T-cell (primary cell): Measurements from ENCODE around the gene TMEM254. TPM values are rescaled to one million over a fixed set of nuclear protein-coding genes. Genes with fewer than 3 reads are reported as not detected.
"Not testable (repeated sequence)": the region's sequence is repeated elsewhere in the genome, so short reads cannot be mapped to it uniquely, and the experiment has no call there.

Source experiments
- ATAC-seq, 4 experiments: fragments of 200-7000 bp in 3 of 4; fragments of 150-1000 bp in 1 of 4; cut with Tn5 transposase; replicated peaks in 1 of 4; 1 replicate in 3 of 4; 2 replicates in 1 of 4; pipeline ENCODE4 v1.10.0; 2021; ENCODE audit warnings: moderate library complexity in 3 of 4, mild to moderate bottlenecking in 2 of 4, moderate number of reproducible peaks in 1 of 4
- CTCF ChIA-PET, 2 donors: fragments of 300-600 bp; sonication (Branson Sonifier 250); formaldehyde crosslinking; loops; one replicate each; lab custom pipeline; 2022; ENCODE audit warnings: antibody characterized with exemption in 2 of 2; lab: Charles Lee
- POLR2A ChIA-PET, 2 donors: fragments of 300-600 bp; sonication (Branson Sonifier 250); formaldehyde crosslinking; loops; one replicate each; lab custom pipeline; 2022; ENCODE audit warnings: antibody characterized with exemption in 2 of 2; lab: Charles Lee
- DNase-seq, 35 experiments: peaks; one replicate each; pipeline versions ENCODE4 v3.0.0 to v3.0.0-alpha.2; 2013 to 2023
- H3K27ac ChIP-seq: one replicate; pipeline ENCODE4 v1.5.1; 2013; ENCODE audit warnings: low read length
- H3K27me3 ChIP-seq, 2 experiments: replicated peaks in 1 of 2; 1 replicate in 1 of 2; 2 replicates in 1 of 2; pipeline versions ENCODE4 v1.6.1 to v1.7.0; 2013; ENCODE audit warnings: low read length in 1 of 2, mixed read lengths in 1 of 2; ENCODE audit not compliant: control insufficient read depth in 2 of 2, insufficient read depth in 2 of 2; ENCODE audit errors: extremely low read depth in 1 of 2
- H3K36me3 ChIP-seq, 2 donors: 1 replicate in 1 of 2; 2 replicates in 1 of 2; pipeline versions ENCODE4 v1.6.1 to v1.7.0; 2013; ENCODE audit warnings: low read length in 1 of 2; ENCODE audit not compliant: control insufficient read depth in 2 of 2, insufficient read depth in 1 of 2; ENCODE audit errors: extremely low read depth in 1 of 2
- H3K4me1 ChIP-seq, 2 experiments: 1 replicate in 1 of 2; 2 replicates in 1 of 2; pipeline versions ENCODE4 v1.6.1 to v1.7.0; 2013; ENCODE audit warnings: low read length in 2 of 2, mixed read lengths in 1 of 2; ENCODE audit not compliant: insufficient read depth in 2 of 2, control insufficient read depth in 1 of 2; ENCODE audit errors: extremely low read depth in 1 of 2
- H3K4me3 ChIP-seq, 2 donors: 1 replicate in 1 of 2; 2 replicates in 1 of 2; pipeline versions ENCODE4 v1.5.1 to v1.7.0; 2013; ENCODE audit warnings: mild to moderate bottlenecking in 2 of 2, low read length in 1 of 2, moderate library complexity in 1 of 2; ENCODE audit not compliant: control insufficient read depth in 1 of 2; ENCODE audit errors: extremely low read depth in 1 of 2
- H3K9me3 ChIP-seq: 2 replicates; pipeline ENCODE4 v1.7.0; 2013
- H3K27ac Mint-ChIP-seq, 2 donors: one replicate each; pipeline ENCODE4 v1.8.0; 2020 to 2021; ENCODE audit warnings: mild to moderate bottlenecking in 2 of 2, mixed read lengths in 2 of 2
- H3K27me3 Mint-ChIP-seq, 2 donors: one replicate each; pipeline ENCODE4 v1.8.0; 2021 to 2022; ENCODE audit warnings: mixed read lengths in 2 of 2
- H3K36me3 Mint-ChIP-seq: one replicate; pipeline ENCODE4 v1.8.0; 2021; ENCODE audit warnings: mixed read lengths
- H3K4me1 Mint-ChIP-seq, 3 donors: one replicate each; pipeline ENCODE4 v1.8.0; 2020 to 2022; ENCODE audit warnings: mixed read lengths in 3 of 3, mild to moderate bottlenecking in 1 of 3
- H3K4me3 Mint-ChIP-seq, 3 donors: one replicate each; pipeline ENCODE4 v1.8.0; 2020 to 2022; ENCODE audit warnings: mild to moderate bottlenecking in 3 of 3, mixed read lengths in 3 of 3, moderate library complexity in 3 of 3
- H3K9me3 Mint-ChIP-seq, 3 donors: one replicate each; pipeline ENCODE4 v1.8.0; 2020 to 2022; ENCODE audit warnings: mixed read lengths in 3 of 3
- WGBS: methylation state at CpG from one replicate; pipeline ENCODE4 v1.1.5; 2013; ENCODE audit warnings: missing lambda C conversion rate; ENCODE audit not compliant: insufficient coverage; 5-methylcytosine and 5-hydroxymethylcytosine counted together
- total RNA-seq, 35 experiments: library from RNA in 6 of 35; stranded (reverse) in 6 of 35; fragments of 120-200 nt in 1 of 35; gene quantifications; one replicate each; pipeline versions ENCODE4 v1.2.1 to v1.2.4 and lab custom pipeline; 2013 to 2026

The TMEM254 gene
- total RNA-seq, 5 donors from 2014 or later (not counting 1 experiment from before 2014, with no cell fraction given): 9.6 to 16.6 (median 13.3) TPM

DNA sequence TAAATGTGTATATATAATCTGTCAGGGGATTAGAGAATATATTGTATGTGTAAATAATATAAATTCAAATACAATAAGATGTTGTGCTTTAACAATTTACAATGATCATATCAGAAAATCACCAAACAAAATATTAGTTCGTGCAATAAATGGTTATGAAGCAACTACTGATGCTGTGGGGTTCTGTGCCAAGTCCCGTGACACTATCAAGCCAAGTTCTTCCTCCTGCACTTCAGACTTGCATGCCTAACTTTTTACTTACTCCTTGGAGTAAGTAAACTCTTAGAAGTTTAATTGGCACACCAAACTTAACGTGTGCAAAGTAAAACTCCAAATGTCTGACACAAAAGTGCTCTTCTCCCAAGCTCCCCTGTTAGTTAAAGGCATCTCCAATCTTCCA, 26.5 kb upstream of the TMEM254 start:
- CTCF ChIA-PET: interaction anchor here in 1 of 2 donors (1.1 kb wide), 1 partner anchor 12 kb away, joined by 3 read pairs; no protein-coding TSS in a partner anchor

DNA sequence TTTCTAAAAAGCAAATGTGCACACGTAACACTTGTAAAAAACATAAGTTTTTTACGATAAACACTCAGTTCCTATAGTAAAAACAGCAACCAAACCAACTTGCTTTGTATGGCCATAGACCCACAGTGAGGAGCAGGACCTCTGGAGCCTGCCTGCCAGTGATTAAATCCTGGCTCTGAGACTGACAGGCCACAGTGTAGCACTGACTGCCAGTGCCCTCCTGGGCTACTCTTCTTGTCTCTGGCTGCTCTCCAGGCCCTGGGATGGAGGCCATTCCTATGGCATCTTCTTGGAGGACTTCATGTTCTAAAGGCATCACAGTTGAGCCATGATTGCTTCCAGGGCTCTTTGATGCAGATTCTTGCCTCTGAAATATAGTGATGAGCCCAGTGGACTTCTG, 22.7 kb upstream of the TMEM254 start:
- no peak overlapping the region for H3K27ac ChIP-seq
- ATAC-seq: no peak
- H3K4me1 Mint-ChIP-seq: peaks cover 0 to 4% (median 0%) of the 10 kb centered on the region in 3 donors
- ChIA-PET POLR2A (no interaction called here), CTCF (no interaction called here)
- DNase-seq: no peak
- no peaks in the 10 kb centered on the region for H3K9me3 ChIP-seq
- 100% methylated on average over 2 of the region's 2 CpGs for WGBS
- H3K9me3 Mint-ChIP-seq: no peaks in the 10 kb centered on the region
- H3K4me3 Mint-ChIP-seq: no peak overlapping the region
- no peaks in the 10 kb centered on the region for H3K36me3 ChIP-seq
- no peaks in the 10 kb centered on the region for H3K36me3 Mint-ChIP-seq
- no peak overlapping the region for H3K27ac Mint-ChIP-seq
- H3K4me3 ChIP-seq: no peak overlapping the region
- H3K27me3 ChIP-seq: no peaks in the 10 kb centered on the region
- H3K27me3 Mint-ChIP-seq: no peaks in the 10 kb centered on the region
- H3K4me1 ChIP-seq: no peaks in the 10 kb centered on the region

More for the DNA sequence above, 26.5 kb upstream of the TMEM254 start:
- no peak overlapping the region for H3K4me3 Mint-ChIP-seq
- H3K27me3 Mint-ChIP-seq: no peaks in the 10 kb centered on the region
- DNase-seq (no peak), ATAC-seq (no peak)
- H3K36me3 Mint-ChIP-seq: no peaks in the 10 kb centered on the region
- no peak overlapping the region for H3K27ac Mint-ChIP-seq
- 86% methylated on average over 1 of the region's 3 CpGs for WGBS
- H3K9me3 ChIP-seq: no peaks in the 10 kb centered on the region
- H3K27me3 ChIP-seq: peaks cover 0 to 5% of the 10 kb centered on the region in 2 experiments
- H3K4me1 ChIP-seq: no peaks in the 10 kb centered on the region
- no peak overlapping the region for H3K27ac ChIP-seq
- H3K4me1 Mint-ChIP-seq: no peaks in the 10 kb centered on the region
- H3K36me3 ChIP-seq: no peaks in the 10 kb centered on the region
- H3K4me3 ChIP-seq: no peak overlapping the region
- no peaks in the 10 kb centered on the region for H3K9me3 Mint-ChIP-seq
- POLR2A ChIA-PET: no interaction called here

DNA sequence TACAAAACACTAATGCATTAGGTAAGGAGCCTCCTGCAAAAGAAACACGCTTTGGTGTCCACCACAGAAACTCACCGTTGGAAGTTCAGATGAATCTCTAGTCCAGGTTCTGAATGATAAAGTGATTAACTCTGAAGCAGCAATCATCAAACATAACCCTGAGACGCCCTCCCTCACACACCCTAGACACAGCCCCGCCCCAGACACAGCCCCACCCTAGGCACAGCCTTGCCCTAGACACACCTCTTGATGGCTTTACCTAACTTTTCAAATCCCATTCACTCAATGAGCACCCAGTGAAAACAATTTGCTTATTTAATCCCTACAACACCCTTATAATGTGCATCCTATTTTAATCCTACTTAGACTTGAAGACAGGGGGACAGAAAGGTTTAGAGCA, 21.3 kb upstream of the TMEM254 start:
- DNase-seq (no peak), ATAC-seq (no peak)
- Mint-ChIP-seq H3K36me3 (no peaks in the 10 kb centered on the region), H3K27ac (no peak overlapping the region), H3K27me3 (peaks cover 0 to 1% of the 10 kb centered on the region in 2 donors), H3K4me1 (peaks cover 0 to 4% (median 0%) of the 10 kb centered on the region in 3 donors), H3K9me3 (no peaks in the 10 kb centered on the region), H3K4me3 (no peak overlapping the region)
- 90% methylated on average over 4 of the region's 4 CpGs for whole genome bisulfite sequencing
- POLR2A ChIA-PET: no interaction called here
- H3K27ac ChIP-seq: no peak overlapping the region
- CTCF ChIA-PET: interaction anchor here in 1 of 2 donors (0.6 kb wide), 1 partner anchor 166 kb away, joined by 3 read pairs; no protein-coding TSS in a partner anchor
- no peaks in the 10 kb centered on the region for H3K9me3 ChIP-seq
- H3K4me1 ChIP-seq: no peaks in the 10 kb centered on the region
- H3K27me3 ChIP-seq: no peaks in the 10 kb centered on the region
- no peaks in the 10 kb centered on the region for H3K36me3 ChIP-seq
- H3K4me3 ChIP-seq: no peak overlapping the region

DNA sequence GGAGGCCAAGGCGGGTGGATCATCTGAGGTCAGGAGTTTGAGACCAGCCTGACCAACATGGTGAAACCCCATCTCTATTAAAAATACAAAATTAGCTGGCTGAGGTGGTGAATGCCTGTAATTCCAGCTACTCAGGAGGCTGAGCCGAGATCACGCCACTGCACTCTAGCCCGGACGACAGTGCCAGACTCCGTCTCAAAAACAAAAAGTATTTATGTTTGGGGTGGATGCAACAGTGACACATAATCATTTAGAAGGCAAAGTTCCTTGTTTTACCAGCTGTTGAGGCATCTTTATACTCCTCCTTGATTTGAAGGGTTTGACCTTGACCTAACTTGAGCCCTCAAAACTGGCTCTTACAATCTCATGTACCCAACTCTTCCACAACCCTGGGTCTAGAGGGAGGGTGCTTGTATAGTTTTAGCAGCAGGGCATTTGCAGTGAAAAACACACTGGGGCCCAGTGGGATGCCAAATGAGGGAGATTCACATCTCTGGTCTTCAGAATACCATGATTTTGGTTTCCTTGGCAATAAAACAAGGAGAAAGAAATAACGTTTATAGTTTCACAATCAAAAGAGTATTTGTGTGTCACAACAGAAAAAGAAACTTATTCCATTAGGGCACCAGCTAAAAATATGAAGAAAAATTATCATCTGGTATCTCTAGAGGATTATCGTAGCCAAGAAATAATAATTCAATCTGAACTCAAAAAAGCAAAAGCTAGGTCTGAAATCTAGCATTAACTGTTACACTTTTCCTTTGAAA, 14.2 kb upstream of the TMEM254 start:
- 97% methylated on average over 5 of the region's 8 CpGs for WGBS
- Mint-ChIP-seq H3K4me1 (no peaks in the 10 kb centered on the region), H3K4me3 (no peak overlapping the region), H3K27ac (no peak overlapping the region), H3K27me3 (peaks cover 0 to 2% of the 10 kb centered on the region in 2 donors), H3K9me3 (no peaks in the 10 kb centered on the region), H3K36me3 (no peaks in the 10 kb centered on the region)
- H3K4me3 ChIP-seq: no peak overlapping the region
- no peaks in the 10 kb centered on the region for H3K4me1 ChIP-seq
- H3K27me3 ChIP-seq: no peaks in the 10 kb centered on the region
- POLR2A ChIA-PET: interaction anchor here in 1 of 2 donors (0.6 kb wide), 1 partner anchor 38 kb away, joined by 6 read pairs; no protein-coding TSS in a partner anchor
- CTCF ChIA-PET: interaction anchor here in 1 of 2 donors (1.0 kb wide), 1 partner anchor 12 kb away, joined by 3 read pairs; no protein-coding TSS in a partner anchor
- no peak for ATAC-seq
- H3K9me3 ChIP-seq: no peaks in the 10 kb centered on the region
- no peak overlapping the region for H3K27ac ChIP-seq
- DNase-seq: no peak
- H3K36me3 ChIP-seq: no peaks in the 10 kb centered on the region

DNA sequence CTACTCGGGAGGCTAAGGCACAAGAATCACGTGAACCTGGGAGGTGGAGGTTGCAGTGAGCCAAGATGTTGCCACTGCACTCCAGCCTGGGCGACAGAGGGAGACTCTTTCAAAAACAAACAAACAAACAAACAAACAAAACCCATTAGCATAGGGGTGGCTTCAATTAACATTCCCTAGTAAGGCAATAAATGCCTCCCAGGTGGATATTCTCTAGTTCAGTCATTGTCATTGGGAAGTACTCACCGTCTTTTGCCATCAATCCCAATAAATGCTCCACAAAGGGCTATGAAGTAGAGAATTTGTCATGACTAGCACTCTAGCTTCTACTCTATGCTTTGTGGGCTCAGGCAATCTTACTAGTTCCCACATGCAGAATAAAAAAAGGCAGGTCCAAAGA, 11.7 kb upstream of the TMEM254 start:
- no CpG with 5 or more reads among the region's 4 CpGs for WGBS
- Histone ChIP-seq H3K4me3 (no peak overlapping the region), H3K27me3 (peaks cover 0 to 5% of the 10 kb centered on the region in 2 experiments), H3K36me3 (no peaks in the 10 kb centered on the region), H3K4me1 (no peaks in the 10 kb centered on the region), H3K27ac (no peak overlapping the region), H3K9me3 (no peaks in the 10 kb centered on the region)
- no peaks in the 10 kb centered on the region for H3K4me1 Mint-ChIP-seq
- no peak overlapping the region for H3K4me3 Mint-ChIP-seq
- DNase-seq (no peak), ATAC-seq (no peak)
- H3K9me3 Mint-ChIP-seq: no peaks in the 10 kb centered on the region
- no peak overlapping the region for H3K27ac Mint-ChIP-seq
- ChIA-PET POLR2A (no interaction called here), CTCF (interaction anchor here in 1 of 2 donors (1.1 kb wide), 1 partner anchor 13 kb away, joined by 4 read pairs; no protein-coding TSS in a partner anchor)
- no peaks in the 10 kb centered on the region for H3K36me3 Mint-ChIP-seq
- H3K27me3 Mint-ChIP-seq: peaks cover 0 to 2% of the 10 kb centered on the region in 2 donors

DNA sequence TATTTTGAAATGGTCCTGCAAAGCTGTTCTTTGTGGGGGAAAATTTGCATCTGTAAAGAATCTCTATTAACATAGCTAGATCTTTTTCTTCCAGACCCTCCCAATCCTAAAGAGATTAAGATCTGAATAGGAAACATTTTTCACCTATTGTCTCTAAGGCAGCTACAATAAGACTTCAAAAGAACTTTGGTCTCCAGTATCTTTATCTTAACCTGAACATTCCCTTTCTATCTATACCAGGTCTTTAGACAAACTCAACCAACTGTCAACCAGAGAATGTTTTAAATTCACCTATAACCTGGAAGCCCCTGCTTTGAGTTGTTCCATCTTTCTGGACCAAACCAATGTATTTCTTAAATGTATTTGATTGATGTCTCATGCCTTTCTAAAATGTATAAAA, 10.6 kb upstream of the TMEM254 start:
- H3K4me1 ChIP-seq, H3K4me3 Mint-ChIP-seq, H3K27ac Mint-ChIP-seq, H3K4me3 ChIP-seq, H3K9me3 Mint-ChIP-seq, H3K27me3 Mint-ChIP-seq, ATAC-seq, DNase-seq, H3K27me3 ChIP-seq, H3K36me3 Mint-ChIP-seq, H3K27ac ChIP-seq, H3K36me3 ChIP-seq, H3K4me1 Mint-ChIP-seq, H3K9me3 ChIP-seq: not testable (repeated sequence)
- ChIA-PET CTCF (interaction anchor here (0.6 to 1.1 kb wide), 8 partner anchors 12 to 534 kb away, joined by 3 to 8 read pairs (median 4); no protein-coding TSS in a partner anchor), POLR2A (interaction anchor here in 1 of 2 donors (0.6 kb wide), 2 partner anchors 67 to 155 kb away, joined by 3 to 4 read pairs; no protein-coding TSS in a partner anchor)
